PFSK-1 (cell line): ENCODE results near the gene DDX10.

Experiments used
- POLR2AphosphoS5 ChIP-seq: IDR thresholded peaks from 2 replicates; pipeline ENCODE4 v1.6.1; 2012; ENCODE audit warnings: low read depth, mild to moderate bottlenecking, control low read depth, low read length, moderate library complexity
- REST ChIP-seq, 2 experiments: IDR thresholded peaks; 2 replicates each; pipeline versions ENCODE4 v1.6.1 to v1.8.0; 2011 to 2012; ENCODE audit warnings: low read depth in 2 of 2, low read length in 2 of 2, control low read depth in 1 of 2, inconsistent platforms in 1 of 2, mild to moderate bottlenecking in 1 of 2, moderate library complexity in 1 of 2; ENCODE audit not compliant: insufficient read depth in 1 of 2
- SIN3A ChIP-seq: IDR thresholded peaks from 2 replicates; pipeline ENCODE4 v1.6.1; 2012; ENCODE audit warnings: mild to moderate bottlenecking, low read length, moderate library complexity, borderline replicate concordance; ENCODE audit not compliant: insufficient read depth
- TAF1 ChIP-seq: IDR thresholded peaks from 2 replicates; pipeline ENCODE4 v1.6.1; 2012; ENCODE audit warnings: low read length, control low read depth, borderline replicate concordance; ENCODE audit not compliant: insufficient read depth

- TF ChIP-seq POLR2AphosphoS5 (no peak), SIN3A (no peak), TAF1 (no peak), REST (IDR thresholded peaks at IDR 0.05; ENCODE audit: insufficient read depth in 1 of 2, low read depth in 2 of 2, low read length in 2 of 2) (no peak)
These were observed 92.8 kb downstream of the DDX10 start for GRCh38 chr11:108757630-108758029.
